WTC11 (cell line): Measurements from ENCODE around the gene FCRL5. TPM values are rescaled to one million over a fixed set of nuclear protein-coding genes. Genes with fewer than 3 reads are reported as not detected.

Experiments
- ATAC-seq: fragments of 200-7000 bp; cut with Tn5 transposase; 2 replicates; pipeline ENCODE4 v1.10.0; 2021; ENCODE audit warnings: mild to moderate bottlenecking, moderate library complexity
- CTCF ChIA-PET: fragments of 300-600 bp; sonication (Branson Sonifier 250); formaldehyde crosslinking; loops from one replicate; lab custom pipeline; 2021; ENCODE audit warnings: antibody characterized with exemption; lab: Charles Lee
- POLR2A ChIA-PET: fragments of 350-600 bp; sonication (Branson Sonifier 250); formaldehyde crosslinking; loops from one replicate; lab custom pipeline; 2021; ENCODE audit warnings: antibody characterized with exemption; lab: Charles Lee
- DNase-seq: peaks from one replicate; pipeline ENCODE4 v3.0.0; 2021; ENCODE audit warnings: low spot score
- H3K27ac Mint-ChIP-seq: 2 replicates; pipeline ENCODE4 v1.8.0; 2021; ENCODE audit warnings: mixed read lengths
- H3K27me3 Mint-ChIP-seq: 2 replicates; pipeline ENCODE4 v1.8.0; 2021; ENCODE audit warnings: low read depth, mild to moderate bottlenecking, moderate library complexity, mixed read lengths
- H3K36me3 Mint-ChIP-seq: 2 replicates; pipeline ENCODE4 v1.8.0; 2021; ENCODE audit warnings: mixed read lengths
- H3K4me1 Mint-ChIP-seq: 2 replicates; pipeline ENCODE4 v1.8.0; 2022; ENCODE audit warnings: mixed read lengths
- H3K4me3 Mint-ChIP-seq: 2 replicates; pipeline ENCODE4 v1.8.0; 2021; ENCODE audit warnings: mild to moderate bottlenecking, moderate library complexity, mixed read lengths
- H3K9me3 Mint-ChIP-seq: 2 replicates; pipeline ENCODE4 v1.8.0; 2021; ENCODE audit warnings: mixed read lengths
- ATF1 ChIP-seq: sonication (generic); formaldehyde crosslinking; IDR thresholded peaks from 2 replicates; pipeline ENCODE4 v1.8.1; 2023; ENCODE audit warnings: mild to moderate bottlenecking, moderate library complexity, missing genetic modification reagents
- CREM ChIP-seq: sonication (generic); formaldehyde crosslinking; IDR thresholded peaks from 2 replicates; pipeline ENCODE4 v1.8.1; 2022; ENCODE audit warnings: mild to moderate bottlenecking, missing genetic modification reagents, moderate library complexity
- EMX1 ChIP-seq: fragments of 250-450 bp; sonication (Bioruptor Pico); IDR thresholded peaks from 2 replicates; pipeline ENCODE4 v1.8.0; 2021; ENCODE audit warnings: mild to moderate bottlenecking
- ETV6 ChIP-seq: sonication (generic); formaldehyde crosslinking; IDR thresholded peaks from 2 replicates; pipeline ENCODE4 v1.8.1; 2022; ENCODE audit warnings: mild to moderate bottlenecking, missing genetic modification reagents
- GRHL2 ChIP-seq: fragments of 250-450 bp; sonication (Bioruptor Pico); IDR thresholded peaks from 2 replicates; pipeline ENCODE4 v1.8.0; 2022; ENCODE audit warnings: mild to moderate bottlenecking, moderate library complexity; ENCODE audit not compliant: insufficient replicate concordance, severe bottlenecking
- GTF2I ChIP-seq: fragments of 250-450 bp; sonication (Bioruptor Pico); conservative IDR thresholded peaks from 2 replicates; pipeline ENCODE4 v1.4.0; 2021; ENCODE audit warnings: mild to moderate bottlenecking
- JAZF1 ChIP-seq: fragments of 250-450 bp; sonication (Bioruptor Pico); IDR thresholded peaks from 2 replicates; pipeline ENCODE4 v1.9.0; 2021; ENCODE audit warnings: moderate library complexity, mild to moderate bottlenecking, inconsistent platforms
- NFE2L1 ChIP-seq: sonication (generic); formaldehyde crosslinking; IDR thresholded peaks from 2 replicates; pipeline ENCODE4 v1.8.1; 2023; ENCODE audit warnings: missing genetic modification reagents
- NR2C2 ChIP-seq: sonication (generic); formaldehyde crosslinking; IDR thresholded peaks from 2 replicates; pipeline ENCODE4 v1.8.0; 2022; ENCODE audit warnings: mild to moderate bottlenecking, missing genetic modification reagents
- OVOL2 ChIP-seq: fragments of 250-450 bp; sonication (Bioruptor Pico); IDR thresholded peaks from 2 replicates; pipeline ENCODE4 v1.9.0; 2021; ENCODE audit warnings: mild to moderate bottlenecking, borderline replicate concordance
- PRRX2 ChIP-seq: fragments of 250-450 bp; sonication (Bioruptor Pico); IDR thresholded peaks from 2 replicates; pipeline ENCODE4 v1.8.0; 2021; ENCODE audit warnings: mild to moderate bottlenecking
- RELA ChIP-seq: sonication (generic); formaldehyde crosslinking; IDR thresholded peaks from 2 replicates; pipeline ENCODE4 v1.8.1; 2022; ENCODE audit warnings: missing genetic modification reagents, mild to moderate bottlenecking, borderline replicate concordance
- SMAD3 ChIP-seq: sonication (generic); formaldehyde crosslinking; IDR thresholded peaks from 2 replicates; pipeline ENCODE4 v1.8.0; 2022; ENCODE audit warnings: missing genetic modification reagents, mild to moderate bottlenecking, borderline replicate concordance
- SOX15 ChIP-seq: fragments of 250-450 bp; sonication (Bioruptor Pico); IDR thresholded peaks from 2 replicates; pipeline ENCODE4 v1.9.0; 2021; ENCODE audit warnings: mild to moderate bottlenecking
- TCF7 ChIP-seq: sonication (generic); formaldehyde crosslinking; IDR thresholded peaks from 2 replicates; pipeline ENCODE4 v1.8.0; 2022; ENCODE audit warnings: mild to moderate bottlenecking, low read depth, missing genetic modification reagents, moderate library complexity
- TEAD1 ChIP-seq: sonication (generic); formaldehyde crosslinking; IDR thresholded peaks from 2 replicates; pipeline ENCODE4 v1.8.0; 2022; ENCODE audit warnings: mild to moderate bottlenecking, missing genetic modification reagents
- TEAD4 ChIP-seq: sonication (generic); formaldehyde crosslinking; IDR thresholded peaks from 2 replicates; pipeline ENCODE4 v1.8.0; 2022; ENCODE audit warnings: mild to moderate bottlenecking, missing genetic modification reagents
- ZBTB21 ChIP-seq: sonication (generic); formaldehyde crosslinking; IDR thresholded peaks from 2 replicates; pipeline ENCODE4 v1.8.1; 2023; ENCODE audit warnings: mild to moderate bottlenecking, missing genetic modification reagents, borderline replicate concordance
- ZNF121 ChIP-seq: sonication (generic); formaldehyde crosslinking; IDR thresholded peaks from 2 replicates; pipeline ENCODE4 v1.8.0; 2023; ENCODE audit warnings: missing genetic modification reagents
- ZNF317 ChIP-seq: sonication (generic); formaldehyde crosslinking; IDR thresholded peaks from 2 replicates; pipeline ENCODE4 v1.8.1; 2023; ENCODE audit warnings: low read depth, mild to moderate bottlenecking, moderate library complexity, missing genetic modification reagents, borderline replicate concordance
- ZNF671 ChIP-seq: fragments of 250-450 bp; sonication (Bioruptor Pico); IDR thresholded peaks from 2 replicates; pipeline ENCODE4 v1.8.0; 2021; ENCODE audit warnings: mild to moderate bottlenecking
- total RNA-seq: library from RNA; stranded (reverse); gene quantifications from 3 replicates; pipeline ENCODE4 v1.2.3, GENCODE V29; 2021
- TF ChIP-seq, protein P1 (sequence below): sonication (generic); formaldehyde crosslinking; IDR thresholded peaks from 2 replicates; pipeline ENCODE4 v1.8.0; 2022; ENCODE audit warnings: mild to moderate bottlenecking, missing genetic modification reagents
- TF ChIP-seq, protein P2 (sequence below): sonication (generic); formaldehyde crosslinking; IDR thresholded peaks from 2 replicates; pipeline ENCODE4 v1.8.1; 2023; ENCODE audit warnings: mild to moderate bottlenecking, missing genetic modification reagents, moderate library complexity
- TF ChIP-seq, protein P3 (sequence below): sonication (generic); formaldehyde crosslinking; IDR thresholded peaks from 2 replicates; pipeline ENCODE4 v1.8.1; 2022; ENCODE audit warnings: low read depth, mild to moderate bottlenecking, moderate library complexity, missing genetic modification reagents, borderline replicate concordance
- TF ChIP-seq, protein P4 (sequence below): sonication (generic); formaldehyde crosslinking; IDR thresholded peaks from 2 replicates; pipeline ENCODE4 v1.8.1; 2022; ENCODE audit warnings: low read depth, missing genetic modification reagents, borderline replicate concordance
- TF ChIP-seq, protein P5 (sequence below): sonication (generic); formaldehyde crosslinking; IDR thresholded peaks from 2 replicates; pipeline ENCODE4 v1.8.0; 2022; ENCODE audit warnings: mild to moderate bottlenecking, missing genetic modification reagents
- TF ChIP-seq, protein P6 (sequence below): fragments of 250-450 bp; sonication (Bioruptor Pico); IDR thresholded peaks from 2 replicates; pipeline ENCODE4 v1.9.0; 2021; ENCODE audit warnings: mild to moderate bottlenecking
- TF ChIP-seq, protein P7 (sequence below): sonication (generic); formaldehyde crosslinking; IDR thresholded peaks from 2 replicates; pipeline ENCODE4 v1.8.1; 2022; ENCODE audit warnings: mild to moderate bottlenecking, moderate library complexity, missing genetic modification reagents

The FCRL5 gene
- total RNA-seq, 1 experiment from 2014 or later, result 0.70 TPM

DNA sequence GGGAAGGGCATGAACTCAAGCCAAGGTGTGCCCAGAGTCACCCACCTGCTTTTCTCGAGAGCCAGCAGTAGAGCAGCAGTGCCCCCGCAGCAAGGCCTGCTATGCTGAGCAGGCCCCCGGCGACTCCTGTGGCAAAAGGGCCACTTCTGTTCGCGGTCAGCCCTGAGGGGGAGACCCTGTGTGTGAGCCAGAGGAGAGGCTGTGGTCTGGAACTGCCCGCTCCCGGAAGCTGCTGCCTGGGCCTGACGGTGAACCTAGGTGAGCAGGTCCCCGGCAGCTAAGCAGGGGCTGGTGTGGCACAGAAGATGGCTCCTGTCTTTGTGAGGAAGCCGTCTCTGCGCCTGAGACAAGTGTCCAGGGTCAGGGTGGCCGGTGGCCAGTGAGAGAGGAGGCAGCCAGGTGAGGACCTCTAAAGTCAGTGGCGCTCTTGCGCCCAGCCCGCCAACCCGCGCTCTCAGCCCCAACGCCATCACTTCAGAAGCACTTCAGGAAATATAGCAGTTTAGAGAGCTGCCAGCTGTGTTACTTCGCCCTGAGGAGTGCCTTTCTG, 31.9 kb downstream of the FCRL5 start:
- no peak overlapping the region for H3K27ac Mint-ChIP-seq
- POLR2A ChIA-PET, result no interaction called here
- no peak for DNase-seq
- H3K27me3 Mint-ChIP-seq, result no peaks in the 10 kb centered on the region; the same call in 1 of the 2 replicates
- no peak overlapping the region for H3K4me3 Mint-ChIP-seq
- TF ChIP-seq CREM (CRISPR knock-in tag), result no peak
- TF ChIP-seq SOX15 (CRISPR knock-in tag), result no peak
- TF ChIP-seq PRRX2 (CRISPR knock-in tag), result no peak
- no peak for TF ChIP-seq ETV6 (CRISPR knock-in tag)
- TF ChIP-seq, protein P1, sequence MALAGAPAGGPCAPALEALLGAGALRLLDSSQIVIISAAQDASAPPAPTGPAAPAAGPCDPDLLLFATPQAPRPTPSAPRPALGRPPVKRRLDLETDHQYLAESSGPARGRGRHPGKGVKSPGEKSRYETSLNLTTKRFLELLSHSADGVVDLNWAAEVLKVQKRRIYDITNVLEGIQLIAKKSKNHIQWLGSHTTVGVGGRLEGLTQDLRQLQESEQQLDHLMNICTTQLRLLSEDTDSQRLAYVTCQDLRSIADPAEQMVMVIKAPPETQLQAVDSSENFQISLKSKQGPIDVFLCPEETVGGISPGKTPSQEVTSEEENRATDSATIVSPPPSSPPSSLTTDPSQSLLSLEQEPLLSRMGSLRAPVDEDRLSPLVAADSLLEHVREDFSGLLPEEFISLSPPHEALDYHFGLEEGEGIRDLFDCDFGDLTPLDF (CRISPR knock-in tag), result no peak
- no peak for TF ChIP-seq EMX1 (CRISPR knock-in tag)
- TF ChIP-seq ATF1 (CRISPR knock-in tag), result no peak
- TF ChIP-seq NR2C2 (CRISPR knock-in tag), result no peak
- TF ChIP-seq GTF2I, result no peak
- TF ChIP-seq GRHL2 (CRISPR knock-in tag), result no peak
- TF ChIP-seq TEAD4 (CRISPR knock-in tag), result no peak
- TF ChIP-seq JAZF1 (CRISPR knock-in tag), result no peak
- no peak for TF ChIP-seq SMAD3
- TF ChIP-seq ZBTB21 (CRISPR knock-in tag), result no peak
- TF ChIP-seq, protein P2, sequence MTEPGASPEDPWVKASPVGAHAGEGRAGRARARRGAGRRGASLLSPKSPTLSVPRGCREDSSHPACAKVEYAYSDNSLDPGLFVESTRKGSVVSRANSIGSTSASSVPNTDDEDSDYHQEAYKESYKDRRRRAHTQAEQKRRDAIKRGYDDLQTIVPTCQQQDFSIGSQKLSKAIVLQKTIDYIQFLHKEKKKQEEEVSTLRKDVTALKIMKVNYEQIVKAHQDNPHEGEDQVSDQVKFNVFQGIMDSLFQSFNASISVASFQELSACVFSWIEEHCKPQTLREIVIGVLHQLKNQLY, result no peak
- TF ChIP-seq OVOL2 (CRISPR knock-in tag), result no peak
- TF ChIP-seq NFE2L1, result no peak
- no peak for TF ChIP-seq ZNF121
- TF ChIP-seq TEAD1 (CRISPR knock-in tag), result no peak
- TF ChIP-seq, all 79 proteins: peak for 0
- no peaks in the 10 kb centered on the region for H3K9me3 Mint-ChIP-seq
- no peaks in the 10 kb centered on the region for H3K36me3 Mint-ChIP-seq
- ATAC-seq, result no peak
- no peaks in the 10 kb centered on the region for H3K4me1 Mint-ChIP-seq
- CTCF ChIA-PET, result interaction anchor here (1.6 kb wide), 1 partner anchor 15 kb away, joined by 4 read pairs; no protein-coding TSS in a partner anchor

DNA sequence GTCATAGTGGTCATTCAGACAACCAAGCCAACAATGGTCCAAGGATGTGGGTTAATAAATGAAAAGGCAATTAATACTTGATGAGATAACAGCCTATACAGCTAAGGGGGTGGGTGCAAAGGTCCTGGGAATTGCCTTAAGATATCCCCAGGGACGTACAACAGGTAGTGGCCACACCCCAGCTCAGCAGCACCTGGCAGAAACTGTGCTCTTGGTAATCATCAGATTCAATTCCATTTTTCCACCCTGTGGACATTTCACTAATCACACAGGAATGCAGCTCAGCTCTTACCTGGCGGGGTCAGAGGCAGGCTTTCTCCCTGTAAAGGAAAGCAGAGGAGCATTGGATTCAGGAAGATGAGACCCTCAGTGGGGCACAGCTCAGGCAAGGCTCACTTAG, 32.9 kb downstream of the FCRL5 start:
- no peak for DNase-seq
- CTCF ChIA-PET, result interaction anchor here (1.4 to 1.8 kb wide), 2 partner anchors 14 to 61 kb away, joined by 3 to 6 read pairs; no protein-coding TSS in a partner anchor
- no peak overlapping the region for H3K4me3 Mint-ChIP-seq
- no peaks in the 10 kb centered on the region for H3K4me1 Mint-ChIP-seq
- H3K27ac Mint-ChIP-seq, result no peak overlapping the region
- no peaks in the 10 kb centered on the region; the same call in 1 of the 2 replicates for H3K27me3 Mint-ChIP-seq
- ATAC-seq, result no peak
- POLR2A ChIA-PET, result no interaction called here
- no peaks in the 10 kb centered on the region for H3K36me3 Mint-ChIP-seq
- no peaks in the 10 kb centered on the region for H3K9me3 Mint-ChIP-seq
- no peak for TF ChIP-seq ZNF317
- no peak for TF ChIP-seq SMAD3
- TF ChIP-seq, protein P3, sequence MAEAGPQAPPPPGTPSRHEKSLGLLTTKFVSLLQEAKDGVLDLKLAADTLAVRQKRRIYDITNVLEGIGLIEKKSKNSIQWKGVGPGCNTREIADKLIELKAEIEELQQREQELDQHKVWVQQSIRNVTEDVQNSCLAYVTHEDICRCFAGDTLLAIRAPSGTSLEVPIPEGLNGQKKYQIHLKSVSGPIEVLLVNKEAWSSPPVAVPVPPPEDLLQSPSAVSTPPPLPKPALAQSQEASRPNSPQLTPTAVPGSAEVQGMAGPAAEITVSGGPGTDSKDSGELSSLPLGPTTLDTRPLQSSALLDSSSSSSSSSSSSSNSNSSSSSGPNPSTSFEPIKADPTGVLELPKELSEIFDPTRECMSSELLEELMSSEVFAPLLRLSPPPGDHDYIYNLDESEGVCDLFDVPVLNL (CRISPR knock-in tag), result no peak
- no peak for TF ChIP-seq GTF2I
- no peak for TF ChIP-seq CREM (CRISPR knock-in tag)
- no peak for TF ChIP-seq EMX1 (CRISPR knock-in tag)
- TF ChIP-seq RELA (CRISPR knock-in tag), result no peak
- TF ChIP-seq, protein P4, sequence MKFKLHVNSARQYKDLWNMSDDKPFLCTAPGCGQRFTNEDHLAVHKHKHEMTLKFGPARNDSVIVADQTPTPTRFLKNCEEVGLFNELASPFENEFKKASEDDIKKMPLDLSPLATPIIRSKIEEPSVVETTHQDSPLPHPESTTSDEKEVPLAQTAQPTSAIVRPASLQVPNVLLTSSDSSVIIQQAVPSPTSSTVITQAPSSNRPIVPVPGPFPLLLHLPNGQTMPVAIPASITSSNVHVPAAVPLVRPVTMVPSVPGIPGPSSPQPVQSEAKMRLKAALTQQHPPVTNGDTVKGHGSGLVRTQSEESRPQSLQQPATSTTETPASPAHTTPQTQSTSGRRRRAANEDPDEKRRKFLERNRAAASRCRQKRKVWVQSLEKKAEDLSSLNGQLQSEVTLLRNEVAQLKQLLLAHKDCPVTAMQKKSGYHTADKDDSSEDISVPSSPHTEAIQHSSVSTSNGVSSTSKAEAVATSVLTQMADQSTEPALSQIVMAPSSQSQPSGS, result no peak
- TF ChIP-seq, protein P5, sequence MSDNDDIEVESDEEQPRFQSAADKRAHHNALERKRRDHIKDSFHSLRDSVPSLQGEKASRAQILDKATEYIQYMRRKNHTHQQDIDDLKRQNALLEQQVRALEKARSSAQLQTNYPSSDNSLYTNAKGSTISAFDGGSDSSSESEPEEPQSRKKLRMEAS (CRISPR knock-in tag), result no peak
- TF ChIP-seq, protein P6, sequence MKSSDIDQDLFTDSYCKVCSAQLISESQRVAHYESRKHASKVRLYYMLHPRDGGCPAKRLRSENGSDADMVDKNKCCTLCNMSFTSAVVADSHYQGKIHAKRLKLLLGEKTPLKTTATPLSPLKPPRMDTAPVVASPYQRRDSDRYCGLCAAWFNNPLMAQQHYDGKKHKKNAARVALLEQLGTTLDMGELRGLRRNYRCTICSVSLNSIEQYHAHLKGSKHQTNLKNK, result no peak
- TF ChIP-seq TCF7 (CRISPR knock-in tag), result no peak
- no peak for TF ChIP-seq ZNF671 (CRISPR knock-in tag)
- TF ChIP-seq, protein P7, sequence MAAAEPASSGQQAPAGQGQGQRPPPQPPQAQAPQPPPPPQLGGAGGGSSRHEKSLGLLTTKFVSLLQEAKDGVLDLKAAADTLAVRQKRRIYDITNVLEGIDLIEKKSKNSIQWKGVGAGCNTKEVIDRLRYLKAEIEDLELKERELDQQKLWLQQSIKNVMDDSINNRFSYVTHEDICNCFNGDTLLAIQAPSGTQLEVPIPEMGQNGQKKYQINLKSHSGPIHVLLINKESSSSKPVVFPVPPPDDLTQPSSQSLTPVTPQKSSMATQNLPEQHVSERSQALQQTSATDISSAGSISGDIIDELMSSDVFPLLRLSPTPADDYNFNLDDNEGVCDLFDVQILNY, result no peak
